CD4-positive, alpha-beta T cell (primary cell): Measurements from ENCODE around the gene ODF4. TPM values are rescaled to one million over a fixed set of nuclear protein-coding genes. Genes with fewer than 3 reads are reported as not detected.

Experiments
- ATAC-seq: fragments of 200-7000 bp; cut with Tn5 transposase; one replicate; pipeline ENCODE4 v1.10.0; 2022; ENCODE audit warnings: mild to moderate bottlenecking; ENCODE audit not compliant: poor library complexity
- CTCF ChIA-PET: fragments of 350-600 bp; sonication (Branson Sonifier 250); formaldehyde crosslinking; loops from one replicate; lab custom pipeline; 2021; ENCODE audit warnings: antibody characterized with exemption, inconsistent platforms; lab: Charles Lee
- POLR2A ChIA-PET: fragments of 350-600 bp; sonication (Branson Sonifier 250); formaldehyde crosslinking; loops from one replicate; lab custom pipeline; 2021; ENCODE audit warnings: antibody characterized with exemption, inconsistent platforms; lab: Charles Lee
- DNase-seq, 14 experiments: peaks; one replicate each; pipeline ENCODE4 v3.0.0-alpha.2; 2013 to 2020; ENCODE audit warnings: mixed read lengths in 2 of 14
- H3K27ac ChIP-seq, 2 donors: one replicate each; pipeline versions ENCODE4 v1.5.1 to v1.7.0; 2013; ENCODE audit warnings: low read length in 2 of 2, low read depth in 1 of 2, mild to moderate bottlenecking in 1 of 2
- H3K27me3 ChIP-seq, 2 experiments: 1 replicate in 1 of 2; 2 replicates in 1 of 2; pipeline versions ENCODE4 v1.6.1 to v1.7.0; 2013; ENCODE audit warnings: low read length in 2 of 2, control low read depth in 1 of 2, mild to moderate bottlenecking in 1 of 2, moderate library complexity in 1 of 2; ENCODE audit not compliant: insufficient read depth in 2 of 2, control insufficient read depth in 1 of 2
- H3K36me3 ChIP-seq: one replicate; pipeline ENCODE4 v1.6.1; 2013; ENCODE audit warnings: low read length, control low read depth; ENCODE audit not compliant: insufficient read depth
- H3K4me1 ChIP-seq: one replicate; pipeline ENCODE4 v1.6.1; 2013; ENCODE audit warnings: low read length, control low read depth; ENCODE audit not compliant: insufficient read depth
- H3K4me3 ChIP-seq: one replicate; pipeline ENCODE4 v1.5.1; 2013; ENCODE audit warnings: mild to moderate bottlenecking, low read length, moderate library complexity
- H3K9me3 ChIP-seq, 2 experiments: 1 replicate in 1 of 2; 2 replicates in 1 of 2; pipeline versions ENCODE4 v1.6.1 to v1.7.0; 2013; ENCODE audit warnings: low read length in 2 of 2, mild to moderate bottlenecking in 2 of 2, control low read depth in 1 of 2, moderate library complexity in 1 of 2; ENCODE audit not compliant: control insufficient read depth in 1 of 2, insufficient read depth in 1 of 2
- H3K27ac Mint-ChIP-seq: one replicate; pipeline ENCODE4 v1.8.0; 2020; ENCODE audit warnings: mixed read lengths
- H3K27me3 Mint-ChIP-seq: one replicate; pipeline ENCODE4 v1.8.0; 2021; ENCODE audit warnings: mixed read lengths
- H3K36me3 Mint-ChIP-seq: one replicate; pipeline ENCODE4 v1.8.0; 2021; ENCODE audit warnings: low read depth, mixed read lengths
- H3K4me1 Mint-ChIP-seq: one replicate; pipeline ENCODE4 v1.8.0; 2021; ENCODE audit warnings: low read depth, mixed read lengths
- H3K4me3 Mint-ChIP-seq: one replicate; pipeline ENCODE4 v1.8.0; 2020; ENCODE audit warnings: mild to moderate bottlenecking, mixed read lengths
- H3K9me3 Mint-ChIP-seq: one replicate; pipeline ENCODE4 v1.8.0; 2020; ENCODE audit warnings: mixed read lengths
- intact Hi-C, 2 experiments: fragments of 100-400 bp; cut with DNase I in 1 of 2; cut with micrococcal nuclease in 1 of 2; formaldehyde crosslinking; loops; one replicate each; pipeline versions ENCODE4 v1.15.1 to v1.9.0; 2023 to 2025; cut with DNase I, micrococcal nuclease
- total RNA-seq, 174 experiments: library from RNA in 2 of 174; stranded (reverse) in 2 of 174; gene quantifications; one replicate each; pipeline ENCODE4 v1.2.3 and lab custom pipeline; 2021 to 2026
- TF ChIP-seq, protein P1 (sequence below): fragments of 200-600 bp; IDR thresholded peaks from one replicate; pipeline ENCODE4 v1.8.0; 2022; ENCODE audit warnings: antibody characterized with exemption, mild to moderate bottlenecking

The ODF4 gene
- total RNA-seq, 2 experiments from 2014 or later, result not detected

DNA sequence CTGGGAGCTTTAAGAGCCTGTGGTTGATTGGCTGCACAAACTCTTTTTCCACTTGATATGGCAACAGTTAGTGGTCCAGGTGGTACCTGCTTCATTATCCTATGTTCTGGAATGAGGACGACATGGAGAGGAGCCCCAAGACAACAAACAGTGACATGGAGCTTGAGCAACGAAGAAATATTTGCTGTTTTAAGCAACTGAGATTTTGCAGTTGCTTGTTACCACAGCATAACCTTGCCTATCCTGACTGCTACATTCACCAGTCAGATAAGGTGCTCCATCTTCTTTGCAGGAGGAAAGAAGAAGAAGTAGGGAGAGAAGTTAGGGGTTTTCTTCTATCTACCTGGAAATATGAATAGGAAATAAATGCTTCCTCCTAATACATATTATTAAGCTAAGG is 7.5 kb upstream of the ODF4 start:
- no peak for DNase-seq
- Histone ChIP-seq H3K4me1 (peaks cover 4% of the 10 kb centered on the region), H3K27ac (no peak overlapping the region), H3K9me3 (peaks cover 0 to 3% of the 10 kb centered on the region in 2 experiments), H3K36me3 (no peaks in the 10 kb centered on the region), H3K27me3 (peaks cover 13 to 17% of the 10 kb centered on the region in 2 experiments), H3K4me3 (no peak overlapping the region)
- intact Hi-C loops, result no loop called here
- H3K4me3 Mint-ChIP-seq, result no peak overlapping the region
- peaks cover 45% of the 10 kb centered on the region for H3K27me3 Mint-ChIP-seq
- ChIA-PET POLR2A (no interaction called here), CTCF (no interaction called here)
- H3K27ac Mint-ChIP-seq, result no peak overlapping the region
- H3K4me1 Mint-ChIP-seq, result no peaks in the 10 kb centered on the region
- ATAC-seq, result no peak
- TF ChIP-seq, protein P1, sequence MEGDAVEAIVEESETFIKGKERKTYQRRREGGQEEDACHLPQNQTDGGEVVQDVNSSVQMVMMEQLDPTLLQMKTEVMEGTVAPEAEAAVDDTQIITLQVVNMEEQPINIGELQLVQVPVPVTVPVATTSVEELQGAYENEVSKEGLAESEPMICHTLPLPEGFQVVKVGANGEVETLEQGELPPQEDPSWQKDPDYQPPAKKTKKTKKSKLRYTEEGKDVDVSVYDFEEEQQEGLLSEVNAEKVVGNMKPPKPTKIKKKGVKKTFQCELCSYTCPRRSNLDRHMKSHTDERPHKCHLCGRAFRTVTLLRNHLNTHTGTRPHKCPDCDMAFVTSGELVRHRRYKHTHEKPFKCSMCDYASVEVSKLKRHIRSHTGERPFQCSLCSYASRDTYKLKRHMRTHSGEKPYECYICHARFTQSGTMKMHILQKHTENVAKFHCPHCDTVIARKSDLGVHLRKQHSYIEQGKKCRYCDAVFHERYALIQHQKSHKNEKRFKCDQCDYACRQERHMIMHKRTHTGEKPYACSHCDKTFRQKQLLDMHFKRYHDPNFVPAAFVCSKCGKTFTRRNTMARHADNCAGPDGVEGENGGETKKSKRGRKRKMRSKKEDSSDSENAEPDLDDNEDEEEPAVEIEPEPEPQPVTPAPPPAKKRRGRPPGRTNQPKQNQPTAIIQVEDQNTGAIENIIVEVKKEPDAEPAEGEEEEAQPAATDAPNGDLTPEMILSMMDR, result no peak
- no peaks in the 10 kb centered on the region for H3K36me3 Mint-ChIP-seq
- no peaks in the 10 kb centered on the region for H3K9me3 Mint-ChIP-seq

DNA sequence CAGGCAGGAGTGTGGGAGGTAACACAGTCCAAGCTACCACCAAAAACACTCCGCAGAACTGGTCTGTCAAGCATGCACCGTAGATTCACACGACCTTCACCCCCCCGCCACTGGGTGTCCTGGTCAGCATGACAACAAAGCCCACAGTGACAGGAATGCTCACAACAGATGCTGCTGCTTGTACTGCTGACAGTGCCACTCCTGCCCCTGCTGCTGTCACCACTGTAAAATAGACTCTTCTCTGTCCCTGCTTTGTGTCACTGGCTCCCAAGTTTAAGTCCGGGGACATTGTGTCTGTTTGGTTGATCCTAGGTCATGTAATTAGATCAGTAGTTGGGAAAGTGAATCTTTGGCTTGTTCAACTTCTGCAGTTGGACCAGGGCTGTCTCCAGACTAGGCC is 7.0 kb upstream of the ODF4 start:
- Mint-ChIP-seq H3K27me3 (peaks cover 39% of the 10 kb centered on the region), H3K4me3 (no peak overlapping the region), H3K36me3 (no peaks in the 10 kb centered on the region), H3K4me1 (peaks cover under 1% of the 10 kb centered on the region), H3K27ac (no peak overlapping the region), H3K9me3 (no peaks in the 10 kb centered on the region)
- ATAC-seq (no peak), DNase-seq (no peak)
- Histone ChIP-seq H3K9me3 (no peaks in the 10 kb centered on the region), H3K36me3 (no peaks in the 10 kb centered on the region), H3K27ac (no peak overlapping the region), H3K27me3 (peaks cover 8 to 12% of the 10 kb centered on the region in 2 experiments), H3K4me3 (no peak overlapping the region), H3K4me1 (peaks cover under 1% of the 10 kb centered on the region)
- TF ChIP-seq, protein P1, result no peak
- ChIA-PET POLR2A (no interaction called here), CTCF (no interaction called here)
- intact Hi-C loops, result no loop called here

GRCh38 chr17:8333281-8333680 is 6.4 kb upstream of the ODF4 start:
- ChIA-PET POLR2A (no interaction called here), CTCF (no interaction called here)
- no peak overlapping the region for H3K27ac ChIP-seq
- H3K27me3 Mint-ChIP-seq, result peaks cover 33% of the 10 kb centered on the region
- H3K36me3 ChIP-seq, result no peaks in the 10 kb centered on the region
- peaks cover 7% of the 10 kb centered on the region for H3K4me1 Mint-ChIP-seq
- H3K36me3 Mint-ChIP-seq, result no peaks in the 10 kb centered on the region
- H3K4me3 Mint-ChIP-seq, result no peak overlapping the region
- H3K4me3 ChIP-seq, result no peak overlapping the region
- H3K9me3 Mint-ChIP-seq, result no peaks in the 10 kb centered on the region
- H3K27ac Mint-ChIP-seq, result no peak overlapping the region
- no peak for ATAC-seq
- peaks cover 3 to 7% of the 10 kb centered on the region in 2 experiments for H3K27me3 ChIP-seq
- H3K4me1 ChIP-seq, result peaks cover 5% of the 10 kb centered on the region
- TF ChIP-seq, protein P1, result no peak
- H3K9me3 ChIP-seq, result no peaks in the 10 kb centered on the region
- intact Hi-C loops, result no loop called here
- no peak for DNase-seq
